Caco-2 (cell line): ENCODE results near the gene MEI4. TPM values are rescaled to one million over a fixed set of nuclear protein-coding genes. Genes with fewer than 3 reads are reported as not detected.
A peak's percentile ranks its signal among the peaks of the same experiment; 100 is the strongest.

ENCODE experiments used
- BruUV-seq: library from RNA; stranded (reverse); fragments of 400-500 nt; replicated peaks from 2 replicates; lab custom pipeline; 2021; lab: Mats Ljungman, UMichigan
- CTCF ChIA-PET: fragments of 300-600 bp; sonication (Branson Sonifier 250); formaldehyde crosslinking; loops from one replicate; lab custom pipeline; 2022; ENCODE audit warnings: antibody characterized with exemption; lab: Charles Lee
- POLR2A ChIA-PET: fragments of 300-600 bp; sonication (Branson Sonifier 250); formaldehyde crosslinking; loops from one replicate; lab custom pipeline; 2022; ENCODE audit warnings: antibody characterized with exemption; lab: Charles Lee
- DNase-seq, 2 experiments: peaks; one replicate each; pipeline versions ENCODE4 v3.0.0 to v3.0.0-alpha.2; 2020 to 2022
- H3K27me3 ChIP-seq: replicated peaks from 2 replicates; pipeline ENCODE4 v1.6.0; 2011; ENCODE audit warnings: low read length; ENCODE audit not compliant: control insufficient read depth, insufficient read depth
- H3K36me3 ChIP-seq: 2 replicates; pipeline ENCODE4 v1.5.1; 2011; ENCODE audit warnings: low read length; ENCODE audit not compliant: control insufficient read depth, insufficient read depth
- H3K4me1 ChIP-seq: fragments of 250-450 bp; sonication (Bioruptor Pico); 2 replicates; pipeline ENCODE4 v1.5.1; 2020; ENCODE audit warnings: mild to moderate bottlenecking
- H3K4me3 ChIP-seq: 2 replicates; pipeline ENCODE4 v1.5.1; 2011; ENCODE audit warnings: low read depth, mild to moderate bottlenecking, control low read depth, low read length
- H3K9me3 ChIP-seq: fragments of 250-450 bp; sonication (Bioruptor Pico); 2 replicates; pipeline ENCODE4 v1.5.1; 2020; ENCODE audit warnings: mild to moderate bottlenecking, moderate library complexity
- H3K27ac Mint-ChIP-seq: one replicate; pipeline ENCODE4 v1.8.0; 2022; ENCODE audit warnings: mixed read lengths; ENCODE audit not compliant: unreplicated experiment
- H3K27me3 Mint-ChIP-seq: one replicate; pipeline ENCODE4 v1.8.0; 2022; ENCODE audit warnings: mixed read lengths; ENCODE audit not compliant: insufficient read depth, unreplicated experiment
- H3K36me3 Mint-ChIP-seq: one replicate; pipeline ENCODE4 v1.8.0; 2022; ENCODE audit warnings: mild to moderate bottlenecking, mixed read lengths; ENCODE audit not compliant: insufficient read depth, unreplicated experiment
- H3K4me1 Mint-ChIP-seq: one replicate; pipeline ENCODE4 v1.8.0; 2022; ENCODE audit warnings: low read depth, mixed read lengths; ENCODE audit not compliant: unreplicated experiment
- H3K4me3 Mint-ChIP-seq: one replicate; pipeline ENCODE4 v1.8.0; 2022; ENCODE audit warnings: mild to moderate bottlenecking, moderate library complexity, mixed read lengths; ENCODE audit not compliant: unreplicated experiment
- H3K9me3 Mint-ChIP-seq: one replicate; pipeline ENCODE4 v1.8.0; 2022; ENCODE audit warnings: mixed read lengths; ENCODE audit not compliant: unreplicated experiment
- CTCF ChIP-seq, 2 experiments: fragments of 200-600 bp in 1 of 2; IDR thresholded peaks; 1 replicate in 1 of 2; 2 replicates in 1 of 2; pipeline versions ENCODE4 v1.5.1 to v1.8.0; 2011 to 2022; ENCODE audit warnings: antibody characterized with exemption in 1 of 2, control low read depth in 1 of 2, inconsistent platforms in 1 of 2, low read depth in 1 of 2, low read length in 1 of 2, mild to moderate bottlenecking in 1 of 2, moderate library complexity in 1 of 2; ENCODE audit not compliant: insufficient read depth in 1 of 2, severe bottlenecking in 1 of 2, unreplicated experiment in 1 of 2
- intact Hi-C: fragments of 100-400 bp; cut with micrococcal nuclease; formaldehyde crosslinking; loops from one replicate; pipeline ENCODE4 v1.10.0; 2022; ENCODE audit not compliant: unreplicated experiment
- total RNA-seq: library from RNA; stranded (reverse); gene quantifications from 2 replicates; pipeline ENCODE4 v1.2.3, GENCODE V29; 2022

MEI4 gene
- total RNA-seq, 1 experiment from 2014 or later: not detected

- Mint-ChIP-seq H3K27me3 (no peaks in the 10 kb centered on the region), H3K36me3 (no peaks in the 10 kb centered on the region), H3K9me3 (no peaks in the 10 kb centered on the region), H3K27ac (peak overlapping the region; percentile 86), H3K4me1 (peaks cover 30% of the 10 kb centered on the region), H3K4me3 (peak overlapping the region; percentile 41)
- no peak for TF ChIP-seq CTCF (IDR thresholded peaks at IDR 0.05; ENCODE audit: insufficient read depth in 1 of 2, low read depth in 1 of 2, low read length in 1 of 2, severe bottlenecking in 1 of 2, unreplicated experiment in 1 of 2)
- Histone ChIP-seq H3K36me3 (no peaks in the 10 kb centered on the region), H3K9me3 (no peaks in the 10 kb centered on the region), H3K27me3 (no peaks in the 10 kb centered on the region), H3K4me1 (peaks cover 35% of the 10 kb centered on the region), H3K4me3 (no peak overlapping the region)
- intact Hi-C loops: loop anchor here (1.0 kb wide), 1 partner anchor 20 kb away; no protein-coding TSS in a partner anchor
- ChIA-PET POLR2A (no interaction called here), CTCF (no interaction called here)
- peak in 1 of 2 experiments; percentile 33 for DNase-seq
- BruUV-seq: no TSS peak
These were observed 161.3 kb downstream of the MEI4 start for GRCh38 chr6:77814119-77814518.

- Mint-ChIP-seq H3K4me1 (peaks cover 32% of the 10 kb centered on the region), H3K4me3 (no peak overlapping the region), H3K27ac (peak overlapping the region; percentile 86), H3K9me3 (no peaks in the 10 kb centered on the region), H3K36me3 (no peaks in the 10 kb centered on the region), H3K27me3 (no peaks in the 10 kb centered on the region)
- CTCF ChIA-PET: no interaction called here
- TF ChIP-seq CTCF (IDR thresholded peaks at IDR 0.05; ENCODE audit: insufficient read depth in 1 of 2, low read depth in 1 of 2, low read length in 1 of 2, severe bottlenecking in 1 of 2, unreplicated experiment in 1 of 2): no peak
- no TSS peak for BruUV-seq
- Histone ChIP-seq H3K4me3 (no peak overlapping the region), H3K27me3 (no peaks in the 10 kb centered on the region), H3K36me3 (no peaks in the 10 kb centered on the region), H3K9me3 (no peaks in the 10 kb centered on the region), H3K4me1 (peaks cover 35% of the 10 kb centered on the region)
- no peak for DNase-seq
- POLR2A ChIA-PET: no interaction called here
- intact Hi-C loops: no loop called here
These were observed 162.7 kb downstream of the MEI4 start for GRCh38 chr6:77815531-77815930.

GRCh38 chr6:77816766-77817270 lies 164.0 kb downstream of the MEI4 start:
- intact Hi-C loops: no loop called here
- Mint-ChIP-seq H3K4me1 (peaks cover 36% of the 10 kb centered on the region), H3K27ac (no peak overlapping the region), H3K27me3 (no peaks in the 10 kb centered on the region), H3K4me3 (no peak overlapping the region), H3K9me3 (no peaks in the 10 kb centered on the region), H3K36me3 (no peaks in the 10 kb centered on the region)
- Histone ChIP-seq H3K4me1 (peaks cover 35% of the 10 kb centered on the region), H3K4me3 (no peak overlapping the region), H3K36me3 (no peaks in the 10 kb centered on the region), H3K27me3 (no peaks in the 10 kb centered on the region), H3K9me3 (no peaks in the 10 kb centered on the region)
- TF ChIP-seq CTCF (IDR thresholded peaks at IDR 0.05; ENCODE audit: insufficient read depth in 1 of 2, low read depth in 1 of 2, low read length in 1 of 2, severe bottlenecking in 1 of 2, unreplicated experiment in 1 of 2): no peak
- CTCF ChIA-PET: no interaction called here
- POLR2A ChIA-PET: no interaction called here
- BruUV-seq: no TSS peak
- DNase-seq: no peak
